Germinal center (tissue), 1 donor: Measurements from ENCODE around the gene NECAB3.
A peak's percentile ranks its signal among the peaks of the same experiment; 100 is the strongest.

Experiments
- DNase-seq: peaks from one replicate; pipeline ENCODE4 v3.0.0; 2012; ENCODE audit warnings: mixed read lengths, low spot score

The NECAB3 gene

GRCh38 chr20:33696448-33696847, 22.2 kb upstream of the NECAB3 start:
- DNase-seq: no peak

- no peak for DNase-seq
Measured at GRCh38 chr20:33694639-33695012, 20.4 kb upstream of the NECAB3 start.

GRCh38 chr20:33693741-33694638, 19.8 kb upstream of the NECAB3 start:
- DNase-seq: no peak

DNA sequence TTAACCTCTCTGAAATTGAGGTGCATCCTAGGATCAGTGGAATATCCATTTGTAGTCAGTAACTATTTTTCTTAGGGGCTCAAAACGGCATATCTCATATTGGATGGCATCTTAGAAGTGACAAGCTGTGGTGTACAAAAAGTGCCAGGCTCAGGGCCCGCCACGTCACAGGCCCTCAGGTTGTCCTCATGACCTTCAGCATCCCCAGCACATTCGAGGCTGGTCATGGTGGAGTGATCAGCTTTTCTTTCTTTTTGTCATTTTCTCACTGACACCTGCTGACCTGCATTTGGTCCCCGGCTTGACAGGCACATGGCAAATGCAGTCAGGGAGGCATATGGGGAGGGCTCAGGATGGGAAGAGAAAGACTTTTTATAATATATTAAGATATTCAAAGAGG, 19.1 kb upstream of the NECAB3 start:
- DNase-seq: no peak

DNA sequence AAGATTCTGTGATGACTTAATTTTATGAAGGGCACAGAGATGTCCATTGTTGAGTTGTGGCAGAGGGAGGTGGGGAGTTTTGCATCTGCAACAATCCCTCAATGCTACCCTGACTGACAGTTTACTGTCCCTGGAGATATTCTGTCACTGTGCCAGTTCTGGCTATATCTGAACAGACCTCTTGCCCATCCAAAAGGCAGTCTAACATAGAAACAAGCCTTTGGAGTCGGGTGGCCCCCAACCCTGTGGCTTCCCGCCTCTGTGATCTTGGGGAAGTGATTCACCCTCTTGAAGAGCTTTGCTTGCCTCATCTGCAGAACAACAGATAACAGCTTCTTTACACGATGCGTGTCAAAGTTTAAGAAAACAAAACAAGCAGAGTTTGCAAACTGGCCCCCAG, 15.7 kb upstream of the NECAB3 start:
- DNase-seq: no peak

- no peak for DNase-seq
Measured at GRCh38 chr20:33689493-33689892, 15.3 kb upstream of the NECAB3 start.

GRCh38 chr20:33688938-33689424, 14.8 kb upstream of the NECAB3 start:
- DNase-seq: no peak

DNA sequence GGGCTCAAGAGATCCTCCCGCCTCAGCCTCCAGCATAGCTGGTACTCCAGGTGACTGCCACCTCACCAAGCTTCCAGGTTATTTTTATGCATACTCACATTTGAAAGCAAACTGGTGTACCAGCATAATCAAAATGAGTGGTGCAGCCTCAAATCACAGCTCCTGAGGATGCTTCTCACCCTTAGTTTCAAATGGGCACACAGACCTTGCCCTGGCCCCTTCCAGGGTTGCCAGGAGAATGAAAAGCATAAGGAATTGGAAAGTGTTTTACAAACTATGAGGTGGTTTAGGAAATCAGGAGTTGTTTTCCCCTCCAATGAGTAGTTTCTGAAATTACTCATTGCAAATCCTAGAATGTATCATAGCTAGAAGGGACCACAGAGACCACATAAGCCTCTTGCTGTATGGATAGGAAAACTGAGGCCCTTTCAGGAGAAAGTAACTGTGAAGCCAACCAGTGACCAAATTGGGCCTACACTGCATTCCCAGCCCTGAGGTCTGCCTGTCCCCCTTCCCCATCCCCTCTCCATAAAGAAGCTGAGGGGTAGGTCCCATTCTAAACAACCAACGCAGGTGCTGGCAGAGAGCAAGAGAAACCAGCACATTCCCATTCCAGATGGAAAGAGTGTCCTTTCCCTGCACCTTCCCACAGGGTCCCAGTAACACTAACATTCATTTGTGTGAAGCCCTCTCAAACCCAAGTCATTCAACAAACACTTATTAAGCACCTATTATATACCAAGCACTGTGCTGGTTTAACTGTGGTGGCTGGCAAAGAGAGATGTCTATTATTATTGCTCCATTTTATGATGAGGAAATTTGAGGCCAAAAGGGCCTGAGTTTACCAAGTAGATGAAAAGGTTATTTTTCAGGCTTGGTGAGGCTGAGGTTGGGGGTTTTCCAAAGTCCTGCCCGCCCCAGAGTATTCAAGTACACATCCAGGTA, 14.0 kb upstream of the NECAB3 start:
- DNase-seq: no peak

DNA sequence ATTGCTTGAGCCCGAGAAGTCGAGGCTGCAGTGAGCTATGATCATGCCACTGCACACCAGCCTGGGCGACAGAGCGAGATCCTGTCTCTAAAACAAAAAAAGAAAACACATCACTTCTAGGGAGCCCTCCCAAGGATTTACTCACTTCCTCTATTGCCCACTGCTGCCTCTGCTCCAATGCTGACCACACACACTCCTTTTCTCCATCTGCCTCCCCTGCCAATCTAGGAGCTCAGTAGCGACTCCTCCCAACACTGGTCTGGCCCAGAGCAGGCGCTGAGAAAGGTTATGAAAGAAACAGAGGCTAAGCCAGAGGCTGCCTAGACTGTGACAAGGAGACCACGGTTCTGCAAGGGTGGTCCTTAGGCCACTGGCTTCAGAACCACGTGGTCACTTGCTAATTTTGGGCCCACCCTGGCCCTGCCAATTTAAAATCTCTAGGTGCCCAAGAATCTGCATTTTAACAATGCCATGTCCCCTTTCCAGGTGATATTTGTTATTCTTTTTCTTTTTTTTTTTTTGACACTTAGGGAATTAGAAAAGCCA, 13.2 kb upstream of the NECAB3 start:
- DNase-seq: no peak

- DNase-seq: no peak
Measured at GRCh38 chr20:33686984-33687366, 12.7 kb upstream of the NECAB3 start.

GRCh38 chr20:33686100-33686983, 12.1 kb upstream of the NECAB3 start, which contains the start of gene E2F1:
Gene E2F1, minus strand, starts transcription at chr20:33686385. Its CDS starts 121 bp downstream, at chr20:33686264.
- peak; percentile 99 for DNase-seq

DNA sequence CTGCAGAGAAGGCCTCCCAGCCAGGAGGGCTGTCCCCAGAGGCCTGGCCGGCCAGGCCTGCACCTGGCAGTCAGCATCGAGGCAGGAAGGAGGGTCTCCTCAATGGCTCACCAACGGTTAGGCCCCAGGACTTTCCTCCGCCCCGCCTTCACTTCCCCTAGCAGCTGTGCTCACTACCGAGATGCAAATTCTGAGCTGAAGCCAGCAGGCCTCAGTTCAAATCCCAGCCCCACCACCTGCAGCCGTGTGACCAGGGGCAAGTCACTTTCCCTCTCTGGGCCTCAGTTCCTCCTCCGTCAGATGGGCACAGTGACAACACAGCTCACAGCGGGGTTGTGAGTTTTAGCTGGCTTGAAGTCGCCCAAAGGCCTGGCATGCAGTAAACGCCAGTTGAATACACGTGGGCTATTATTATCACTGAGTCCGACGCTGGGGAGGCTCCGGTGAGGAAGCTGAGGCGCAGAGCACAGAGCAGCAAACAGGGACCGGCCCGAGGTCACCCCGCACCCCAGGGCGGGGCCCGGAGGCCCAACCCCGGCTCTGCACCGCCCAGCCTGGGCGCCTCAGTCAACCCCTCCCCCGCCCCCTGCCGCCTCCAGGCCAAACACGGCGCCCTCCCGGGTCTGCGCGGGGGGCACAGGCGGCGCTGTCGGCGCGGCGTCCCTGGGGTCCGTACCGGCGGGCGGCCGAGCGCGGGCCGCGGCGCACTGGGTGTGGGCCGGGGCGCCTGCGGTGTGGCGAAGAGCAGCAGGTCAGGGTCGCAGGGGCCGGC, 11.3 kb upstream of the NECAB3 start:
- DNase-seq: peak; percentile 88

DNA sequence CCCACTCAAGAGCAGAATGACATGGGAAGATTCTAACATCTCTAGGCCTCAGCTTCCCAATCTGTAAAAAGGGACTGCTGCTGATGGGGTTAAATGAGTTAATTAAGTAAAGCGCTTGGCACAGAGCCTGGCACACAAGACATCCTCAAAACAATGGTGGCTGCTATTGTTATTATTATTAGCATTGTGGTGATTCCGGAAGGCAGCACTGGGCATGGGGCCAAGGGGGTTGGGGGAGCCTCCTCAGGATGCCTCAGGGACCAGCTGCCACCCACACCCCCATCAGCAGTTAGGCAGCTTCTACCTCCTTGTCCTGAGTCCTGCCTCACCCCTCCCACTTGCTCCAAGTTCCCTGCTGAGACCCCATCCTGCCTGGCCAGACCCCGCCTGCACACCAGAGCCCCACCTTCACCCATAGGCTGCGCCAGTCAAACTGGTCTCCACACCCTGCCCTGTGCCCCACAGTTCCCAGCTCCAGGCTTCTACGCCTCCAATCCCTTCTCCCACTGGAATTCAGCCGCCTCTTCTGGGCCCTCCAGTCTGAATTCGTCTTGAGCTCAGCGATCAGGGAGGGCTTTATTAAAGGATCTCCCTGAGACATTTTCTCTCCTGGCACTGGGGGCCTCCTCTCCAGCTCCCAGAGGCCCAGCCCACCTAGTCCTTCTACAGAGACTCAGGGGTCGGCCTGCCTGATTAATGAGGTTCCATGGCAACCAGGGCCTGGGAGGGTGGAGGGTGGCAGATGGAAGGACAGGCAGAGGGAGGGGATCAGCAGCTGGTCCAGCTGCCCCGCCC, 10.5 kb upstream of the NECAB3 start:
- DNase-seq: peak; percentile 2

DNA sequence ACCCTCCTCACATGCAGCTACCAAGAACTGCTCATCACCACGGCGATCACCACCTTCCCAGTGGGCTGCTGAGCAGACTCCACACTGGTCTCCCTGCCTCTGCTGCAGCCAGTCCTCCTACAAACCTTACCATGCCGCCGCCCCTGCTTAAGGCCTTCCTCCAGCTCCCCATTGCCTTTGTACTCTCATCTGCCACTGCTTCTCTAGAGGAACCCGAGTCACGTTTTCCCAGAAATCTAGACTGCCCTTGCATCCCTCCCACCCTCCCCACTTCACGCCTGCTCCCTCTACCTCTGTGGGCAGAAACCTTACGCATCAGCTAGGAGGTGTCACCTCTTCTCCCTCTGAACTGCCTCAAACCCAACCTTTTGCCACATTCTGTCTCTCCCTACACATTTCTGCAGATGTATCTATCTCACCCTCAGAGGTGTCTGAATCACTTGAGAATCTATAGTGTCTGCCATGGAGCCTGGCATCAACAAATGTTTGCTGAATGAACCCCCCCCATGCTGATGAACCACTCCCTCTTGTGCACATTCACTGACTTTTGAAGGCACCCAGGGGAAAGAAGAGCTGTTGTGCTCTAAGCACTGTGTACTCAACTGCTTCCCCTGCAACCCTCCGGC, 7.6 kb upstream of the NECAB3 start:
- DNase-seq: no peak

GRCh38 chr20:33681288-33681687, 7.1 kb upstream of the NECAB3 start:
- no peak for DNase-seq

GRCh38 chr20:33680686-33681085, 6.5 kb upstream of the NECAB3 start:
- peak; percentile 1 for DNase-seq

GRCh38 chr20:33679758-33680485, 5.7 kb upstream of the NECAB3 start:
- peak; percentile 87 for DNase-seq

DNA sequence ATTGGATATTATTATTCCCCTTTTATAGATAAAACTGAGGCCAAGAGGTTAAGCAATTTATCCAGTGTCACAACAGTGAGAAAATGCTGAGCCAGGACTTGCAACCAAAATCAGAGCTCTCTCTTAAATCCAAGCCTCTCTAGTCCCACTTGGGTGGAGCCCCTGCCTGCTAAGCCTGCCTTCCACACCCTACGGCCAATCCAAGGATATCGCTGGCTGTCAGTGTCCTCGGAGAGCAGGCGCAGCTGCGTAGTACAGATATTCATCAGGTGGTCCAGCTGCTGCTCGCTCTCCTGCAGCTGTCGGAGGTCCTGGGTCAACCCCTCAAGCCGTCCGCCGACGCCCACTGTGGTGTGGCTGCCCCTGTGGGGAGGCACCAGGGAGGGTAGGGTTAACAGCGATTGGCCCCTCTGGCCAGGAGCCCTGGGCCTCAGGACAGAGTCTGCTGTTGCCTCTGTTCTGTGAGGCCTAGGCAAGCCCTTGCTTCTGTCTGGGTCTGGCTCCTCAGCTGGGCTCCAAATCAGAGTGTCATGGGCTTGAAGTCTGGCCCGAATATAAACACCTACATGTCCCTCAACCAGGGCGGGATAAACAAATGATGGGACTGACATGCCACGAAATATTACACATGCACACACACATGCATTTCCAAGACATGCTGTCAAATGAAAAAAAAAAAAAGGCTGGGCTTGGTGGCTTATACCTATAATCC, 3.9 kb upstream of the NECAB3 start:
- DNase-seq: no peak
